ENCODE measurements around the gene EPC2.

Gene EPC2

GRCh38 chr2:148649936-148650335, 5.4 kb downstream of the EPC2 start:
- peaks cover 3% of the 10 kb centered on the region for H3K36me3 ChIP-seq (ENCODE audit: insufficient read depth, insufficient read length, low read length)
- H3K9me3 ChIP-seq (ENCODE audit: insufficient read depth, low read length): no peaks in the 10 kb centered on the region
- H3K9ac ChIP-seq (ENCODE audit: insufficient read length, low read depth): no peak overlapping the region
- no peak for DNase-seq (ENCODE audit: low read depth, low spot score)
- H3K4me1 ChIP-seq (ENCODE audit: insufficient read depth, insufficient read length): peaks cover 3% of the 10 kb centered on the region
- no peak overlapping the region for H3K4me3 ChIP-seq (ENCODE audit: insufficient read length, low read depth)
- no peaks in the 10 kb centered on the region for H3K27me3 ChIP-seq (ENCODE audit: insufficient read depth, insufficient read length)
- TF ChIP-seq ZNF274 (IDR thresholded peaks at IDR 0.05; ENCODE audit: low read depth, low read length): no peak
- no peak for TF ChIP-seq YY1 (IDR thresholded peaks at IDR 0.05; ENCODE audit: insufficient read depth, insufficient read length)
- TF ChIP-seq SUZ12 (IDR thresholded peaks at IDR 0.05; ENCODE audit: extremely low read depth, insufficient read depth, insufficient read length): no peak

GRCh38 chr2:148650881-148651280, 6.3 kb downstream of the EPC2 start:
- no peak for DNase-seq (ENCODE audit: low read depth, low spot score)
- H3K9ac ChIP-seq (ENCODE audit: insufficient read length, low read depth): no peak overlapping the region
- H3K9me3 ChIP-seq (ENCODE audit: insufficient read depth, low read length): no peaks in the 10 kb centered on the region
- TF ChIP-seq SUZ12 (IDR thresholded peaks at IDR 0.05; ENCODE audit: extremely low read depth, insufficient read depth, insufficient read length) (no peak), ZNF274 (IDR thresholded peaks at IDR 0.05; ENCODE audit: low read depth, low read length) (no peak), YY1 (IDR thresholded peaks at IDR 0.05; ENCODE audit: insufficient read depth, insufficient read length) (no peak)
- H3K36me3 ChIP-seq (ENCODE audit: insufficient read depth, insufficient read length, low read length): peaks cover 3% of the 10 kb centered on the region
- no peaks in the 10 kb centered on the region for H3K27me3 ChIP-seq (ENCODE audit: insufficient read depth, insufficient read length)
- H3K4me3 ChIP-seq (ENCODE audit: insufficient read length, low read depth): no peak overlapping the region
- H3K4me1 ChIP-seq (ENCODE audit: insufficient read depth, insufficient read length): peaks cover 3% of the 10 kb centered on the region

- no peaks in the 10 kb centered on the region for H3K27me3 ChIP-seq (ENCODE audit: insufficient read depth, insufficient read length)
- no peak overlapping the region for H3K4me3 ChIP-seq (ENCODE audit: insufficient read length, low read depth)
- H3K9me3 ChIP-seq (ENCODE audit: insufficient read depth, low read length): no peaks in the 10 kb centered on the region
- no peak for DNase-seq (ENCODE audit: low read depth, low spot score)
- H3K36me3 ChIP-seq (ENCODE audit: insufficient read depth, insufficient read length, low read length): peaks cover 2% of the 10 kb centered on the region
- no peak for TF ChIP-seq ZNF274 (IDR thresholded peaks at IDR 0.05; ENCODE audit: low read depth, low read length)
- TF ChIP-seq YY1 (IDR thresholded peaks at IDR 0.05; ENCODE audit: insufficient read depth, insufficient read length): no peak
- TF ChIP-seq SUZ12 (IDR thresholded peaks at IDR 0.05; ENCODE audit: extremely low read depth, insufficient read depth, insufficient read length): no peak
- peaks cover 3% of the 10 kb centered on the region for H3K4me1 ChIP-seq (ENCODE audit: insufficient read depth, insufficient read length)
- no peak overlapping the region for H3K9ac ChIP-seq (ENCODE audit: insufficient read length, low read depth)
Measured at GRCh38 chr2:148651972-148652371, 7.4 kb downstream of the EPC2 start.

DNA sequence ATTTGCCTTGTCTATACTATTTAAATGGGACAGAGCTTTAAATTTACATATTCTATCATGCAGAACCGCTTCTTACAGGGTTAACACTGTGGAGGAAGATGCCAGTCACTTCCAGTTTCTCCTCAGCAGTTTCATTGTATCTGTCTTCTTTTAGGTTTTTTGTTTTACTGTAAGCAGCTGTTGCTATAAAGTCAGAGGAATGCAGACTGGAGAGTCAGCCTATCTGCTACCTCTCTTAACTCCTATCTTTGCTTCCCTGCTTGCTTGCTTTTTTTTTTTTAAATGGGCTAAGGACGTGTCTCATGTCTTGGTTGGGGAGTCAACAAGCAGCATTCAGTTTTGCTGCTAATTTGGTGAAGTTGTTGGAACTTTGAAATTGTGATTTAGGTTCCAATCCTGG, 8.9 kb downstream of the EPC2 start:
- no peaks in the 10 kb centered on the region for H3K36me3 ChIP-seq (ENCODE audit: insufficient read depth, insufficient read length, low read length)
- H3K4me3 ChIP-seq (ENCODE audit: insufficient read length, low read depth): no peak overlapping the region
- no peak overlapping the region for H3K9ac ChIP-seq (ENCODE audit: insufficient read length, low read depth)
- no peak for DNase-seq (ENCODE audit: low read depth, low spot score)
- H3K9me3 ChIP-seq (ENCODE audit: insufficient read depth, low read length): no peaks in the 10 kb centered on the region
- TF ChIP-seq SUZ12 (IDR thresholded peaks at IDR 0.05; ENCODE audit: extremely low read depth, insufficient read depth, insufficient read length) (no peak), ZNF274 (IDR thresholded peaks at IDR 0.05; ENCODE audit: low read depth, low read length) (no peak), YY1 (IDR thresholded peaks at IDR 0.05; ENCODE audit: insufficient read depth, insufficient read length) (no peak)
- peaks cover 3% of the 10 kb centered on the region for H3K4me1 ChIP-seq (ENCODE audit: insufficient read depth, insufficient read length)
- H3K27me3 ChIP-seq (ENCODE audit: insufficient read depth, insufficient read length): no peaks in the 10 kb centered on the region

DNA sequence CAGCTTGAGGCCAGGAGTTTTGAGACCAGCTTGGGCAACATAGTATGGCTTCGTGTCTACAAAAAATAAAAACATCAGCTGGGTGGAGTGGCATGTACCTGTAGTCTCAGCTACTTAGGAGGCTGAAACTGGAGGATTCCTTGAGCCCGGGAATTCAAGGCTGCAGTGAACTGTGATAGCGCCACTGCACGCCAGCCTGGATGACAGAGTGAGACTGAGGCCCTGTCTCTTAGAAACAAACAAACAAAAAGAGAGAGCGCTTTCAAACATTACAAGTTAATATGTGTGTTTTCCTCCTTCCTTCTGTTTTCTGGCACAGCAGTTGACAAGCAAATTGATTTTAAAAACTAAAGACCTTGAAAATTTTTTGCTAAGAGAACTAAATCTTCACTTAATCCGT, 9.9 kb downstream of the EPC2 start:
- H3K4me3 ChIP-seq (ENCODE audit: insufficient read length, low read depth): no peak overlapping the region
- no peaks in the 10 kb centered on the region for H3K27me3 ChIP-seq (ENCODE audit: insufficient read depth, insufficient read length)
- H3K4me1 ChIP-seq (ENCODE audit: insufficient read depth, insufficient read length): peaks cover 3% of the 10 kb centered on the region
- no peak overlapping the region for H3K9ac ChIP-seq (ENCODE audit: insufficient read length, low read depth)
- DNase-seq (ENCODE audit: low read depth, low spot score): no peak
- TF ChIP-seq ZNF274 (IDR thresholded peaks at IDR 0.05; ENCODE audit: low read depth, low read length) (no peak), SUZ12 (IDR thresholded peaks at IDR 0.05; ENCODE audit: extremely low read depth, insufficient read depth, insufficient read length) (no peak), YY1 (IDR thresholded peaks at IDR 0.05; ENCODE audit: insufficient read depth, insufficient read length) (no peak)
- no peaks in the 10 kb centered on the region for H3K36me3 ChIP-seq (ENCODE audit: insufficient read depth, insufficient read length, low read length)
- H3K9me3 ChIP-seq (ENCODE audit: insufficient read depth, low read length): no peaks in the 10 kb centered on the region

DNA sequence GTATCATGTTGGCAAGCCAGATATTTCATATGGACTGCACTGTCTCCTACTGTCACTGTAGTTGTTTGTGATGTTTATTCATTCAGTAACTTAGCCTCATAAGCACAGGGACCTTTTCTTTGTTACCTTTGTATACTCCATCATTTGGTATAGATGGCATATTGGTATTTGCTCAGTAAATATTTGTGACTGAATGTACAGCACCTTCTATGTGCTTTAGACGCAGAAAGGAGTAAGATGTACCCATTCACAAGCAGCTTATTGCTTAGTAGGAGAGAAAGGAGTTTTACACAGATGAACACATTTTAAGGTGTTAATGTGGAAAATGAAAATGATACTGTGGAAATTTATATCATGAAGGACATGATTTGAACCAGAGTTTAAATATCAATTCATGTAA, 12.0 kb downstream of the EPC2 start:
- H3K9ac ChIP-seq (ENCODE audit: insufficient read length, low read depth): no peak overlapping the region
- H3K27me3 ChIP-seq (ENCODE audit: insufficient read depth, insufficient read length): no peaks in the 10 kb centered on the region
- no peak for DNase-seq (ENCODE audit: low read depth, low spot score)
- TF ChIP-seq ZNF274 (IDR thresholded peaks at IDR 0.05; ENCODE audit: low read depth, low read length): no peak
- H3K36me3 ChIP-seq (ENCODE audit: insufficient read depth, insufficient read length, low read length): no peaks in the 10 kb centered on the region
- no peaks in the 10 kb centered on the region for H3K4me1 ChIP-seq (ENCODE audit: insufficient read depth, insufficient read length)
- H3K4me3 ChIP-seq (ENCODE audit: insufficient read length, low read depth): no peak overlapping the region
- peaks cover 6% of the 10 kb centered on the region; the same call in 1 of the 2 replicates for H3K9me3 ChIP-seq (ENCODE audit: insufficient read depth, low read length)

DNA sequence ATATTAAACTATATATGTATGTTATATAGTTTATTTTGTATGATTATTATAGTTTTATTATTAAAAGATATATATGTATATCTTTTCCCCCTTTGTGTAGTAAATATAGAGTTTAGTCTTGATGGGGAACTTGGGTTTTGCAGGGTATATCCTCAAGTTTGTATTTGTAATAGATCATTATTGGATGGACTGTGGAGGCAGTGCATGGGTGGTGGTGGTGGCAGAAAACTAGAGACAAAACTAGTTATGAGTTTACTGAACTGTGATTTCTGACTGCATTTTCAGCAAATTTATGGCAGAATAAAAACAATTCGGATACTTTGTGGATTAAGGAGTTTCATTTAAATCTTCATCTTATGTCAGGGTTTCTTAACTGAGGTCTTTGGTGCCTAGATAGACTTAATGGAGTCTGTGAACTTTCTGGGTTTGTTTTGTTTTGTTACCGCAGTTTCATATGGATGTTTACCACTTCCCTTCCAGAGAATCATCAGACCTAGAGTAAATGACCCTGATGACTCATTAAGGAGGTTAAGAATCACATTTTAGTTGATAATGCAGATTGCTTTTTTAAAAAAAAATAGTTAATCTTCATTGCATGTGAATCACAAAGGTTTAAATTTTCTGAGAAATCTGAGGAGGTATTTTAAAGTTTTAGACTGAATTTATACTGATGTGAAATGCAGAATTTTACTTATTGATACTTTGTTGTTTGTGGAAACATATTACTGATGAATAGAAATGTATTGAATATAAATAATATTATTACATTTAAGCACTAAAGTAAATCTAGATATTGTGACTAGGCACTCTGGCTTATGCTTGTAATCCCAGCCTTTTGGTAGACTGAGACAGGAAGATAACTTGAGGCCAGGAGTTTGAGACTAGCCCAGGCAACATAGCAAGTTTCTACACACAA, 14.5 kb downstream of the EPC2 start:
- Histone ChIP-seq H3K9me3 (ENCODE audit: insufficient read depth, low read length) (peaks cover 9% of the 10 kb centered on the region; the same call in 1 of the 2 replicates), H3K9ac (ENCODE audit: insufficient read length, low read depth) (no peak overlapping the region), H3K4me3 (ENCODE audit: insufficient read length, low read depth) (no peak overlapping the region), H3K27me3 (ENCODE audit: insufficient read depth, insufficient read length) (no peaks in the 10 kb centered on the region), H3K36me3 (ENCODE audit: insufficient read depth, insufficient read length, low read length) (no peaks in the 10 kb centered on the region), H3K4me1 (ENCODE audit: insufficient read depth, insufficient read length) (no peaks in the 10 kb centered on the region)
- TF ChIP-seq ZNF274 (IDR thresholded peaks at IDR 0.05; ENCODE audit: low read depth, low read length): no peak
- TF ChIP-seq SUZ12 (IDR thresholded peaks at IDR 0.05; ENCODE audit: extremely low read depth, insufficient read depth, insufficient read length): no peak
- TF ChIP-seq YY1 (IDR thresholded peaks at IDR 0.05; ENCODE audit: insufficient read depth, insufficient read length): no peak
- no peak for DNase-seq (ENCODE audit: low read depth, low spot score)
